HG02759 (cell line): ENCODE measurements around the gene RFX4.
"Not testable (repeated sequence)": the region's sequence is repeated elsewhere in the genome, so short reads cannot be mapped to it uniquely, and the experiment has no call there.

Experiments
- ATAC-seq: cut with Tn5 transposase; IDR thresholded peaks from one replicate; pipeline ENCODE4 v1.9.1; 2021; ENCODE audit warnings: mild to moderate bottlenecking, moderate library complexity; ENCODE audit not compliant: unreplicated experiment

The RFX4 gene

DNA sequence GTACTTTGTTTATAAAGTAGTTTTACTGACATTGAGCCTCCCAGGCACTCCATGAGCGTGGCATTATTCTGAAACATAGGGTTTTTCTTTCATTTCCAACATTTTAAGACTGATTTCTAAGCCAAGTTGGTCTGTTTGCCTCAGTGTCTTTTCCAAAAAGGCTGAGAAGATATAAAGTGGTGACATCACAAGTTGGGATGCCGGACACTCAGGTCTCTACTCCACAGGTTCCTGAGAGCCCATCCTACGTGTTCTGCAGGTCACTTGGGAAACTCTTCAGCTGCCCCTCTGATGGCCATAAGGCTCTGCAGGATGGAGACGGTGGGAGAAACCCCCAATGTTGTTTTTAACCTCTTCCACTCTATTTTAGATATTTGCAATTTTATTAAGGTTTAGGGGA is 6.0 kb downstream of the RFX4 start:
- ATAC-seq, result no peak

DNA sequence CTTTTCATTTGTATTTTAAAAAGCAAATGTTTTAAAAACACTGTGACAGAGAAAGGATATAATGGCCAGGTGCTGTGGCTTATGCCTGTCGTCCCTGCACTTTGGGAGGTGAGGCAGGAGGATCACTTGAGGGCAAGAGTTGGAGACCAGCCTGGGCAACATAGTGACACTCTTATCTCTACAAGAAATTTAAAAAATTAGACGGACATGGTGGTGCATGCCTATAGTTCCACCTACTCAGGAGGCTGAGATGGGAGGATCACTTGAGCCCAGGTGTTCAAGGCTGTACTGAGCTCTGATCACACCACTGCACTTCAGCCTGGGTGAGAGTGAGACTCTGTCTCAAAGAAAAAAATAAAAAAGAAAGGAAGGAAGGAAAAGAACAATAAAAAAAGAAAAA is 7.8 kb downstream of the RFX4 start:
- ATAC-seq, result no peak

DNA sequence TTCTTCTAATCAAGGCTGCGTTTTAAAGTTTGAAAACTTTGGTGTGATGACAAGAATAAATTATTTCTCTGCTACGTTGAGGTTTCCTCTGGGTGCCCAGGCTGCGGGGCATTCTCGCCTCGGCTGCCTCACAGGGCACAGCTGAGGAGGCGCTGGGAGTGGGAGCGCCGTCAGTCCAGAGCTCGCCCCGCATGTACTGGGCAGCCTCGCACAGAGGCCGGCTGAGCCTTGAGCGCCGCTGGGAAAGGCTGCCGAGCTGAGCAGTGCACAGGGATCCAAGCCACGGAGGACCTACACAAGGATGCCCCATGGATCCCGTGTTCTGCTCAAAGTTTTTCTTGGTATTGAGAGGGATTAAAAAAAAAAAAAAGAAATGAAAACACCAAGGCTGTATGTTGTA is 11.6 kb downstream of the RFX4 start:
- no peak for ATAC-seq

DNA sequence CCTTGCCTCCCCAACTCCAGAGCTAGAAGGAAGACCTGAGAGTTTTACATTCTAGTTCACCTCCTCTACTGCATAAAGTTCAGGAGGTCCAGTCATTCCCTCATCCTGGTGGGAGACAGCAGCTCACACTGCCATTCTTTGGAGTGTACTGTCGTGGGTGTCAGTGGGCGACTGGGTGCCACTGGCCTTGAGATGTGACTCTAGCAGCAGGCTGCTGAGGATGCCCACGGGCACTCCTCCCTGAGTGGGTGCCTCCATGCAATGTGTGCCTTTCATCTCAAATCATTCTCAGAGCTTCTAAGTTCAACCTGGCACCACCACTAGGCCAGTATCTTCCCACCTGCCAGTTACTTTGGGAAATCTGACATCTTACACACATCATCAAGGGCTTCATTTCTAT is 12.5 kb downstream of the RFX4 start:
- no peak for ATAC-seq

DNA sequence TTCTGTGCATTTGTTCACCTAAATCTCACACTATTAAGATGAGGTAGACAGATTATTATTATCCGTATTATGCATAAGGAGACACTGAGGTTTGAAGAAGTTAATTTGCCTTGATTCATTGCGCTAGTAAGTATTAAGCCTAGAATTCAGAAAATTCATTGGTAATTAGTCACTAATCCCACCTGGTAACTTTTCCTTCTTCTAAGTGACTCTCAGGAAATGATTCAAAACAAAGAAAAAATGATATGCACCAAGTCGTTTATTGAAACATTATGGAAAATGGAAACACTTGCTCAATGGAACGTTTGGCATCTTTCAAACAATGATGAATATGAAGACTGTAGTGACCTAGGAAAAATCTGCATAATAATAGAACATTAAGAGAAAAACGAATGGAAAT is 15.2 kb downstream of the RFX4 start:
- no peak for ATAC-seq

DNA sequence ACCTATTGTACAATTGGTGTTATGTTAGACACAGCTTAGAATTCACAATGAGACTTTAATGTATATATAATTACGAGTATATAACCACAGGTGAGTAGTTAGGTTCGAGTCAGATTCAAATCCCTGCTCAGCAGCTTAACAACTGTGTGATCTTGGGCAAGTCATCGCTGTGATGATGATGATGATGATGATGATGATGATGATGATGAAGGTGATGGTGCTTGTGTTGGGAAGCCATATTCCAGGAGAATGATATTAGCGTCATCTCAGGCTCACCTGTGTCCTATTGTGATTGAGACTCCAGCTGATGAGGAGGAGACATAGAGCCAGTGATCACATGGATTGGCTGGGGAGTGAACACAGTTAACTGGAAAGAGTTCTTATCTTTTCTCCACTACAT is 16.5 kb downstream of the RFX4 start:
- ATAC-seq, result no peak

DNA sequence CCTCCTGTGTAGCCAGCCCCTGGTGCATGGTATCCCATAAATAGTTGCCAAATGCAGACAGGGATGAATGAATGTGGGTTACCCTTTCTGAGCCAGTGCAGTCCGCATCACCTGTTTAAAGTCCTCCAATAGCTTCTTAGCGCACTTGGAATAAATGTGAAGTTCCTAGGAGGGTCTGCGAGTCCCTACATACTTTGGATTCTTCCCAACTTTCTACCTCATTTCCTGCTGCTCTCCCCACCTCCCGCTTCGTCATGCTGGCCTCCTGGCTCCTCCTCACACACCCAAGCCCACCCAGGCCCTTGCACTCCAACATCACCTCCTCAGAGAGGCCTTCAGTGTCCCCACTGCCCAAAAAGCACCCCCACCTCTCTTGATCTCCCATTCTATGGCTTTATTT is 17.7 kb downstream of the RFX4 start:
- no peak for ATAC-seq

DNA sequence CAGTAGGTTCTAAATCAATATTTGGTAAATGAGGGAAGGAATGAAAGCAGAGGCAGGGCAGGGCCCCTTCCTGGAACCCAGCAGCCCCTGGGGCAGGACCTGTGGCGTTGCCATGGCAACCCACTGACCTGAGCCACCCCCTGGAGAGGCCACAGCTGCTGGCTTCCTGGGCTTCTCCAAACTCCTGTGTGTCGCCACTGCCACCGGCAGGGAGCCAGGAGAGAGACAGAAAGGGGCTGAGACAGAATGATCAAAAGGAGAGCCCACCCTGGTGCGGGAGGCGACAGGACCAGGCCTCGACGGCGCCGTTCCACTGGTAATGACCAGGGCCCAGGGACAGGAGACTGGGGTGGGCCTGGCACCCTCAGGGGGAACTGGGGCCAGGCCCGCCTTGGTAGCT is 18.2 kb downstream of the RFX4 start:
- ATAC-seq, result no peak

DNA sequence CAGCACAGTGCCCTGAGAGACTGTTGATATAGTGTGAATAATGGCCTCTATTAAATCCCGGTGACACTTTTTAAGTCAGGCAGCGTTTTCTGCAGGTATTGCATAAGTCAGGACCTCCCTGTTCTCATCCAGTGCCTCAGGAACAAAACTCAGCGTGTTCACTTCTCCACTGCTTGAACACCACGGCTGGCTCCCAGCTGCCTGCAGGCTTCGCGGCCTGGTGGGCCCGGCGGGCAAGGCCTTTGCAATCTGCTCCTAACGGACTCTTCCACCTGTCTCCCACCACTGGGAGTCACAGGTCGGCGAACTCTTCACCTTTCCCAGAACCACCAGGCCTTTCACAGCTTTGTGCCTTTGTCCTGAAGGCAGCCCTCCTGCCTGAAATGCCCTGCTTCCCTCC is 18.7 kb downstream of the RFX4 start:
- ATAC-seq, result no peak

DNA sequence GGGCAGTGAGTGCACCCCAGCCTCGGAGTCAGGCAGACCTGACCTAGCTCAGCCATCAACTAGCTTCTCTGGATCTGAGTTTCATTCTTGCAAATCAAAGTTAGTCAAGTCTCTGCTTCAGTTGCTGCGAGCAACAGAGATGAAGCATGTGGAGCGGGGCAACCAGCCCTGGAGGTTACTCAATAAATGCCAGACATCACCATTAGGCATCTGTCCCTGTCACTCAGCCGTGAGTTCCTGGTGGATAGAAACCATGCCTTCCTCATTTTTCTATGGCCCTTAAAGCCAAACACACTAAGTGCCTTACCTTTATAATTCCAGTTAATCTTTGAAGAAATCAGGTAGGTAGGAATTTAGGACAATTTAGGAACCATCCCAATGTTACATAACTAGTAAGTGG is 19.3 kb downstream of the RFX4 start:
- ATAC-seq, result no peak

DNA sequence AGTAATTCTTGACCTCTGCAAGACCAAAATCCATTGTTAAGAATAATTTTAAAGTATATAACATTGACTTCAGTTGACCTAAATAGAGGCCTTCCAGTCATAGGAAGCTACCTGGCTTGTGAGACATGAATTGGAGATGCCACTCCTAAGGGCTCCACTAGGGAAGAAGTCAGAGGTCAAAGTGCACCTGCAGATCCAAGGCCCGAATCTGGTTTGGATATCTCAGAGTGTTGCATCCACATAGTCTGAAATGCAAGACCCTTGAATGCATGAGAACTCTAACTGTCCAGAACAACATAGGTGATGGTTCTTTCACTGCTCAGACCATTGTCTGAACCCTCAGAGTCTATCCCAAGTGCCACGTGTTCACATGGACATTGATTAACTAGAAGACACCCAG is 22.4 kb downstream of the RFX4 start:
- no peak for ATAC-seq

DNA sequence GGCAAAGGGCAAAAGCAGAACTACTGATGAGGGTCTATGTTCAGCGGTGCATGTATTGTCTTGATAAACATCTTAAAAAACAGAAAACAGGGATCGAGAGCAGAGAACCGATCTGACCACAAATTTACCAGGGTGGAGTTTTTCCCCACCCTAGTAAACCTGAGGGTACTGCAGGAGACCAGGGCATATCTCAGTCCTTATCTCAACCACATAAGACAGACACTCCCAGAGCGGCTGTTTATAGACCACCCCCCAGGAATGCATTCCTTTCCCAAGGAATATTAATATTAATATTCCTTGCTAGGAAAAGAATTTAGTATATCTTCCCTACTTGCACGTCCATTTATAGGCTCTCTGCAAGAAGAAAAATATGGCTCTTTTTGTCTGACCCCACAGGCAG is 37.8 kb downstream of the RFX4 start:
- ATAC-seq, result not testable (repeated sequence)

DNA sequence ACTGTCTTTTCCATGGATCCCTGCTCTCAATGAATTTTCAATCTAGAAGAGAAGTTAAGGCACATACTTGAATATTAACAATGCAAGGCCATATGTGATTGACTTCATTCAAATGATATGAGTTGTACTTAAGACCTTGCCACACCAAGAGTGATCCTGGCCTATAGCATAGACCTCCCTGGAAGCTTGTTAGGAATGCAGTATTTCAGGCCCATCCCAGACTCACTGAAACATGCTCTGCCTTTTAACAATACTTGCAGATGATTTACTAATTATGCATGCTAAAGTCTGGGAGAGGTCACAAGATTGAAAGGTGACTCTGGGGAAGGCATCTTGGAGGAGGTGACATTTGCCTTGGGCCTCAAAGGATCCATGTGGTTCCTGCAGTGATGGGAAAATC is 43.2 kb downstream of the RFX4 start:
- no peak for ATAC-seq

DNA sequence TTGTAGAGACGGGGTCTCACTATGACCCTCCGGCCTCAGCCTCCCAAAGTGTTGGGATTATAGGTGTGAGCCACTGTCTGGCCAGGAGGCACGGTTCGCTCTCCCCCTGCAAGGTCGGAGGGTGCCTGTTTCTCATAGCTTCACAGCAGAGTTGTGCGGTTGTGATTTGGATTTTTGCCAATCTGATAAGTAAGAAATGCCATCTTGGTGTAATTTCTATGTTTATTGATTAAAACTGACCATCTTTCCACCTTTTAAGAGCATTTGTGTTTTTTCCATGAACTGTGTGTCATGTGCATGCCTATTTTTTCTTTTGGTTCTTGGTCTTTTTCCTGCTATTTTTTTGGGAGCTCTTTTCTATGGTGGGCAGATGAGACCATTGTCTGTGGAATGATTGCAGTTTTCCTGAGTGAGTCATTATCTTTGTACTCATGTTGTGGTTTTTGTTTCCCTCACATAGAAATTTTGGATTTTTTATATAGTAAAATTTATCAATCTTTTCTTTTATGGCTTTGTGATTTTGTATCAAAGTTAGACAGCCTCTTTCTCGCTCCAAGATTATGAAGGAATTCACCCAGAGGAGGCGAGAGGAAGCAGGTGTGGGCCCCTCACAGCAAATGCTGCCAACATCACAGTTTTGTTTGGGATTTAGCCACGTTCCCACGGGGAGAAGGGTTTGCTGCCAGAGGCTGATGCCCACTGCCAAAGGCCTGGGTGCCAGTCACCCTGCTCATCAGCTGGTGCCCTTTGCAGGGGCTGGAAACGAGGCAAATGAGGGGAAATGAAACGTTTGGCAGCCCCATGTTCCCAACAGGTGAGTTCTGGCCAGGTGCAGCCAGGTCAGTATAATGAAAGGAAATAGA is 47.2 kb downstream of the RFX4 start:
- ATAC-seq, result no peak

DNA sequence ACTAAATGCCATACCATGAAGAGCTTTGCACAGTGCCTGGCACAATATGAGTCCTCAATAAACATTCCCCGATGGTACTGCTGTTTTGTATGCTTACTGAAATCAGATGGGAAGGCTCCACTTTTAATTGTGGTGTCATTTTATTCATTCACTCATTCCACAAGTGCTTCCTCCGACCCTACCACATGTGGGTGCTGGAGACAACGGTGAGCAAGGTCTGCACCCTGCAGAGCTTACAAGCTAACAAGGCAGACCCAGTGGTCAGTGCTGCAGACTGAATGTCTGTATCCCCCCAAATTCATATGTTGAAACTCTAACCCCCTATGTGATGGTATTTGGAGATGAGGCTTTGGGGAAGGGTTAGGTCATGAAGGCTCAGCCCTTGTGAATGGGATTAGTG is 48.3 kb downstream of the RFX4 start:
- no peak for ATAC-seq

DNA sequence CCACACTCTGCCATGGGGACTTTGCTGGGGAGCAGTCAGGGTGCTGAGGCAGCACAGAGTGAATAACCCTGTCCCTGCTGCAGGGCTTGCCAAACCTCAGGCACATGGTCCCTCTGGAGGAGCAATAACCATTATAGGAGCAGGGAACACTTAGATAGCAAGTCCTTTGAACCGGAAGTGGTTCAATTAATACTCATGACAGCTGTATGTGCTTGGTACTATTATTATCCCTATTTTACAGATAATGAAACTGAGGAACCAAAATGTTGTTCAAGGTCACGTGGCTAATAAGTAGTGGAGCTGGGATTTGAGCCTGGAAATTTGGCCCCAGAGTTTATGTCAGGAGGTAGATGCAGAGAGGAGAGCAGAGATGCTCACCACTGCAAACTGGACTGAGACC is 49.0 kb downstream of the RFX4 start:
- no peak for ATAC-seq

DNA sequence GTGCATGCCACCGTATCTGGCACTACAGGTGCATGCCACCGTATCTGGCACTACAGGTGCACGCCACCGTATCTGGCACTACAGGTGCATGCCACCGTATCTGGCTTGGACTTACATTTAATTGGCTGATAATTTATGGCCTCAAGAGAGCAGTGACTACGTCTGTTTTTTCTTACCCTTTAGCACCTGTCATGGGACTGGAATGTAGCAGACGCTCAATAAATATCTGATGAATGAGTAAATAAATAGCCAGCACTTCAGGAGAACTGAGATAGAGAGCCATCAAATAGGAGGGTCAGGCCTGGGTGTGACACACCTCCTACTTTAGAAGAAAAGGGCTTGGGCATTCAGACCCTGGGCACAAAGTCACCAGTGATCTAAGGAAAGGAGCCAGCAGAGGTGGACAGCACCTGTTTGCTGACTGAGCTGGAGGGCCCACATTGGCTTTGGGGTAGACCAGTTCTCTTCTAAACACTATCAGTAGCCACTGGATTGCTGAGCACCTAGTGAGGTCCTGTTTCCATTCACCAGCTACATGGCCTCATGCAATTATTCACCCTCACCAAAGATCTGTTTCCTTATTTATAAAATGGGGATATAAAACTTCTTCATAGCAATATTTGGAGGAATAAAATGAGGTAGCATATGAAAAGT is 50.1 kb downstream of the RFX4 start:
- no peak for ATAC-seq

DNA sequence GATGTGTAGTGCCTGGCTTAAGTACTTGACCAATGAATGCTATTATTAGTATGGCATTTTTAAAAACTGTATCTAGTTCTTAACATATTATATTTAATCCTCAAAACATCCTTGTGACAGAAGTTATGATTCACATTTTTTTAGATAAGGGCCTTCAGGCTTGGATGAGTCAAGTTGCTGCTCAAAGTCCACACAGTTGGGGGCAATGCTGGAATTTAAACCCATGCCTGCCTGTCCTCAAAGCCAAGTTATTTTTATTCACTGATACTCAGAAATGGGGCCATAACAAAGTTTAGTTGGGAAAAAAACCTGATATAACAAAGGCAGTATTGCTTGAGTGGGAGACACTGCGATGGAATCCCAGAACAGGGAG is 50.6 kb downstream of the RFX4 start:
- no peak for ATAC-seq

DNA sequence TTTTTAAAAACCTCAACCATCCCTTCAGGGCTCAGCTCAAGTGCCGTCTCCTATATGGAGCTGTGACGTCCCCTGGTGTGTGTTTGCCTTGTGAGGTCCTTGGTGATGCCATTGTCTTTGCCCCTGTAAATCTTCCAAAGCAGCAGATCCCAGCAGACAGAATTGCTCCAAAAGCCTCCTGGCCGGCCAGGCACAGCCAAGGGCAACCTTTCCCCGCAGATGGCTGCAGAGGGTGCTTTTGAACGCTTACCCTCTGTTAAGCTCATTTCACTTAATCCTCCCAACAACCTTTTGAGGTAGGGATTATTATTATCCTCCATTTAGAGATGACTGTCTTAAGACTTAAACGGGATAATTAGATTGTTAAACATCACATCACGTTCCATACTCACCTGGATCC is 51.4 kb downstream of the RFX4 start:
- no peak for ATAC-seq

DNA sequence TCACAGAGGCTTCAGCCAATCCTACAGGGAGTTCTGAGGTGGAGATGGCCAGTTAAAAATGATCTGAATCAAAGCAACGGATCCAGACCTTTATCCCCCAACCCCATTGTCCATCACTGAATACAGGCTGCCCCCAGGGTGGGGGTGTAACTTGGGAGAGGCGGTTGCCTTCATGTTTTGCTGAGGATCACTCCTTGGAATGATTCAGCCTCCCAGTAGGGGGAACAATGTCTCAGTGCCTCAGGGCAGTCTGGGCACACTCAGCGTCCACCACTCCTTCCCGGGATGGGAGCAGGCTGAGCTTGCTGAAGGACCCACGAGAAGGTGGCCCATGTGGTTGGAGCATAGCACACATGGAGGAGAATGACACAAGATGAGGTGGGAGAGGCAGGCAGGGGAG is 60.2 kb downstream of the RFX4 start:
- ATAC-seq, result no peak

DNA sequence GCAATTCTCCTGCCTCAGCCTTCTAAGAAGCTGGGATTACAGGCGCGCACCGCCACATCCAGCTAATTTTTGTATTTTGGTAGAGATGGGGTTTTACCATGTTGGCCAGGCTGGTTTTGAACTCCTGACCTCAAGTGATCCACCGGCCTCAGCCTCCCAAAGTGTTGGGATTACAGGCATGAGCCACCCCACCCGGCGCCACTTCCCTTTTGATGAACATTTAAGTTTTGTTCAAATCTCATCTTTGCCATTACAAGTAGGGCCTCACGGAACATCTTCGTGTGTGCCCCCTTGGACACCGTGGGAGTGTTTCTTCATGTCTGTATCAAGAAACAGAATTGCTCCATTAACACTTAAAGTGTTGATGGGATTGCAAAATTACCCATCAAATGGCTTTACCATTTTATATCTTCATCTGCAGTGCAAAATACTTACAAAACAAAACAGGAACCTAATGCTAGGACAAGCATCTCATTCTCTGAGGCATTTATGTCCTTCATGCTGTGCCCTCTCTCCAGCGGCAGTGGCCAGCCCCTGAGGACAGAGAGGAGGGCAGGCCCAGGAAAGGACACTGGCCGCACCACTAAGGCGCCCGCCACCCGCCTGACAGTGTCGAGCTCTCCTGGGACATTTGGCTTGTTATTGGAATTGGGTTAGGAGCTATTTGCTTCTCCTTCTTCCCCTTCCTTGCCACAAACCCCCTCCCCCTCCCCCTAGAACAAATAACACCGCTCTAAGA is 61.7 kb downstream of the RFX4 start:
- ATAC-seq, result no peak

DNA sequence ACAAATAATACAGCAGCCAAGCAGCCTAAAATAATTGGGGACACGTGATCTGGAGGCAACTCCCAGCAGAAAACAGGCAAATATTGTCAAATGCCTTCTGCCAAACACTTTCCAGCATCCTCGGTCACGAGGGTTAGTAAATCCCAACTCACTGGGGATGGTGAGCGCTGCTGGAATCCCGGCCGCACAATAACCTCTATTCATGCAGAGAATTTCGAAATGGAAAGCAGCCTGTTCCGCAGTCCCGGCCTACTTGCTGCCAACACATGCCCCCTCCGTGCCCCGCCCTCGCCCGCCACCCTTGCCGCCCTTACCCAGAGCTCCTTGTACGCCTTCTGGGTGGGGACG is 62.2 kb downstream of the RFX4 start:
- ATAC-seq, result no peak
